D721Med (cell line): ENCODE measurements around the gene HEATR3.

Source experiments
- DNase-seq: peaks from one replicate; pipeline ENCODE4 v3.0.0; 2011; ENCODE audit warnings: low spot score; ENCODE audit not compliant: insufficient read length
- FAIRE-seq: peaks from 2 replicates; lab custom pipeline; 2011; peaks lifted over from hg19 to GRCh38; lab: Jason Lieb, UNC
- CTCF ChIP-seq: IDR thresholded peaks from 2 replicates; pipeline ENCODE4 v1.5.1; 2012; ENCODE audit warnings: mild to moderate bottlenecking, control low read depth; ENCODE audit not compliant: insufficient read depth; ENCODE audit errors: missing control alignments

Gene HEATR3

GRCh38 chr16:50086176-50086575 lies 20.4 kb downstream of the HEATR3 start:
- TF ChIP-seq CTCF: no peak
- no peak for FAIRE-seq
- no peak for DNase-seq

GRCh38 chr16:50088302-50088701 lies 22.5 kb downstream of the HEATR3 start:
- no peak for FAIRE-seq
- no peak for TF ChIP-seq CTCF
- DNase-seq: no peak

- TF ChIP-seq CTCF: no peak
- FAIRE-seq: no peak
Observed at GRCh38 chr16:50092891-50093290, 27.1 kb downstream of the HEATR3 start.

GRCh38 chr16:50093607-50094539 lies 28.1 kb downstream of the HEATR3 start:
- DNase-seq: no peak
- no peak for FAIRE-seq
- TF ChIP-seq CTCF: no peak

More at GRCh38 chr16:50092891-50093290, 27.1 kb downstream of the HEATR3 start:
- no peak for DNase-seq

GRCh38 chr16:50096791-50097190 lies 31.0 kb downstream of the HEATR3 start:
- no peak for TF ChIP-seq CTCF
- FAIRE-seq (no peak), DNase-seq (no peak)

- FAIRE-seq (no peak), DNase-seq (no peak)
- TF ChIP-seq CTCF: no peak
Observed at GRCh38 chr16:50099957-50100648, 34.3 kb downstream of the HEATR3 start.
